ENCODE measurements around the gene HLF. TPM values are rescaled to one million over a fixed set of nuclear protein-coding genes. Genes with fewer than 3 reads are reported as not detected.
A peak's percentile ranks its signal among the peaks of the same experiment; 100 is the strongest.

The HLF gene, protein sequence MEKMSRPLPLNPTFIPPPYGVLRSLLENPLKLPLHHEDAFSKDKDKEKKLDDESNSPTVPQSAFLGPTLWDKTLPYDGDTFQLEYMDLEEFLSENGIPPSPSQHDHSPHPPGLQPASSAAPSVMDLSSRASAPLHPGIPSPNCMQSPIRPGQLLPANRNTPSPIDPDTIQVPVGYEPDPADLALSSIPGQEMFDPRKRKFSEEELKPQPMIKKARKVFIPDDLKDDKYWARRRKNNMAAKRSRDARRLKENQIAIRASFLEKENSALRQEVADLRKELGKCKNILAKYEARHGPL
- not detected in 2 replicates for total RNA-seq

DNA sequence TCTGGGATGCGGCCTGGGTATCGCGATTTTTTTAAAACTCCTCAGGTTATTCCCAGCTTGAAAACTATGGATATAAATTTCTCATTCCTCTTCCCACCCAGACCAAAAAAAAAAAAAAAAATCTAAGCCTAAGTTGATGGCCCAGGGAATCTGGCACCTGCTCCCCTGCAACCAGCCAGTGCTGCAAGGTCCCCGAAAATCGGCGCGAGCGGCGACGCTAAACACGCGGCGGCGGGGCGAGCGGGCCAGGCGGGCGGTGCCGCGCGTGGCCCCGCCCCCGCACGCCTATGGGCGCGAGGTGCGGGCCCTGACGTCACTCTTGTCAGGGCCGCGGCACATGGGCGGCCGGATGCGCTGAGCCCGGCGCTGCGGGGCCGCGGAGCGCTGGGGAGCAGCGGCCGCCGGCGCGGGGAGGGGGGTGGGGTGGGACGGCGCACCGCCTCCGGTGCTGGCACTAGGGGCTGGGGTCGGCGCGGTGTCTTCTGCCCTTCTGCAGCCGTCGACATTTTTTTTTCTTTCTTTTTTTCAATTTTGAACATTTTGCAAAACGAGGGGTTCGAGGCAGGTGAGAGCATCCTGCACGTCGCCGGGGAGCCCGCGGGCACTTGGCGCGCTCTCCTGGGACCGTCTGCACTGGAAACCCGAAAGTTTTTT is at the start of gene HLF:
Gene HLF, plus strand, starts transcription at position 316 of the 654 bp plus-strand sequence. CDS start 525 bp downstream, outside the sequence.
- DNase-seq (ENCODE audit: low read depth in 2 of 2): peak; percentile 34 to 72

DNA sequence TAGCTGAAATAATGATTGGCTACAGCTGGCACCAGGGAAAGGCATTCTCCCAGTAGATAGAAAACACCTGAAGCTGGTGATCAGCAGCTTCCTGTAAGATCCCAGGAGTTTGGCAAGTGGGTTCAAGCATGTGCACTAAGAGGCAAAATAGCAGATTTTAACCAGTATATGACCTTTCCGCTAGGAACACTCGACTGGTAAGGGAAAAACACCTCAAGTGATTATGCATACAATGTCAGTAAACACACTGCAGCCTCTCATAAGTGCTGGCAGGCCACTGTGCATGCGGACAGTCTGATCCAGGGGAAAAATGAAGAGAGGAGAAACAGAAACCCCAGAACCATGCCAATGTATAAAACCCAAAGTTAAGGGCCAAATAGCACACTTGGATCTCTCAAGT is 49.0 kb upstream of the HLF start:
- DNase-seq (ENCODE audit: low read depth in 2 of 2): no peak

DNA sequence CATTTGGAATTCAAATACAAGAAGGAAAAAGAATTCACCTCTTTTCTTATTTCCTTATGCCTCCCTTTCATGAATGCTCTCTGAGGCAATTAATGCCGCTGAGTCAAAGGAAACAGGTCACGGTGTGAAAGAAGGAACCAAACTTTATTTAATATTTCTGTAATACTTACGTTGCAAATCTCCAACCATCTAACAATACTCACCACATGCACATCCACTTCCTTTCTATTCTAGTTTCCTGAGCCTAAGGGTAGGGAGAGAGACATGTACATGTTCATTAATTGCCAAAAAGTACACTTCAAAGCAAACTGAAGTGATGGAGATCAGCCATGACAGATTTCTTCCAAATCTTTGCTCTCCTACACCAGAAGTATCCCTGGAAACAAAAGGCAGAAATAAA is 47.9 kb upstream of the HLF start:
- no peak for DNase-seq (ENCODE audit: low read depth in 2 of 2)

DNA sequence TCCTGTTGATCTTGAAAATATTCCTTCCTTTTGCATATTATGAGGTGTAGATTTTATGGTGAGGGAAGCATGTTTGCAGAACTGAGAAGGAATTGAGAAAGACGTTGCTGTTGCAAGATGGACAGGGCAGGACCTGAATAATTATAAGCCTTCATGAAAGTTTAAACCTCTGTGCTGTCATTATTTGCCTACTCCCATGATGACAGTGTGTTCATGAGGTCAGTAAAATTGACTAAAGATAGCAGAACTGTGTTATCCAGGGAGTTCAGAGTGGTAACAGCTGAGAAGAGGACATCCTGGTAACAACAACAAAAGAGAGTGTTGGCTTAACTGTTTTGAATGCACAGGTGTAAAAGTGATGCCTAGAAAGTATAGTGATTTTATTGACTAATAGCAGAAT is 45.3 kb upstream of the HLF start:
- no peak for DNase-seq (ENCODE audit: low read depth in 2 of 2)

DNA sequence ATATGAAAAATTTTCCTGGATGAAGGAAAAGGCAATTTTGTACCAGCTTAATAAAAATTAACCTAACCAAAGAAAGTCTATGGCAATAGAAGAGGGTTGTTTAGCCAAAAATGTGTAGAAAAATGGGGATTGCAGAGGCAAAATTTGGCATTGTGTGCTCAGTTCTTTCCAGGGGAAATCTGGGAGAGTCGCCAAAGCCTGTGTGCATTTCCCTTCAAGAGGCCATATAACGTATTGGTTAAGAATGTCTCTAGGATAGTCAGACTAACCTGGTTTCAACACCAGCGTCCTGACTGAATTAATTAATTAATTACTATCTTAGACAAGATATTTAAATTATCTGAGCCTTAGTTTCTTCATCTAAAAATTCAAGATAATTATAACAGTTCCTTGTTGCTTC is 44.8 kb upstream of the HLF start:
- no peak for DNase-seq (ENCODE audit: low read depth in 2 of 2)

DNA sequence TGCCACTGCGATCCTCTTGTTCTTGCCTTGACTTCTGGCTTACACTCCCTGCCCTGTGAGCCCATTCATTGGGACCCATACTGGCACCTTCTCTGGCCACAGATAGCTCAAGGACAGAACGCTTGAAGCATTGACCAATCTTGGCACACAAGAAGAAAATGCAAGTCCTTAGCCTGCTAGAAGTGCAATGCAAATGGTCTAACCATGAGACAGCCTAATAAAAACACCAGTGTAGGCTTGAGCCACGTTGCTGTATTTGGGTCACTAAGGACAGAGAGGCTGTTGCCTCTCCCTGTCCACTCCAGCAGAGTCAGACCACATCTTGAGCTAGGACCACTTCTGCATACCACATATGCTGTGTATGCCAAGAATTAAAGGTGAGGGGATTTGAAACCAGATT is 41.2 kb upstream of the HLF start:
- no peak for DNase-seq (ENCODE audit: low read depth in 2 of 2)

DNA sequence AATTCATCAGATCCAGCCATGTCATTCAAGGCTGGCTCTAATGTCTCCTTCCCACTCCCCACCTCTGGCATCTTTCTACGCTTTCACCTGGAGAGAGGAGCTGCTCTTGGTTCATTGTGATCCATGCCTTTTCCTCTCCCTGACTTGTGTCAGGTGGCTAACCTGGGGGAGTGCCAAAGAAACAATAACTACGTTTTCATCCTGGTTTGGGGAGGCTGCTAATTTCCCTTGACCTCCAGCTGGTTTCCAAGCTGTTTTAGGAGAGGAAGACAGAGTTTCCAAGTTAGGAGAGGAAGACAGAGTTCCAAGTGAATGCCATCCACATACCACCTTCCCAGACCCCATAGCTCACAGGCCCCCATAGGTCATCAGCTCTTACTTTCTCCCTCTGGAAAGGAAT is 40.0 kb upstream of the HLF start:
- no peak for DNase-seq (ENCODE audit: low read depth in 2 of 2)

DNA sequence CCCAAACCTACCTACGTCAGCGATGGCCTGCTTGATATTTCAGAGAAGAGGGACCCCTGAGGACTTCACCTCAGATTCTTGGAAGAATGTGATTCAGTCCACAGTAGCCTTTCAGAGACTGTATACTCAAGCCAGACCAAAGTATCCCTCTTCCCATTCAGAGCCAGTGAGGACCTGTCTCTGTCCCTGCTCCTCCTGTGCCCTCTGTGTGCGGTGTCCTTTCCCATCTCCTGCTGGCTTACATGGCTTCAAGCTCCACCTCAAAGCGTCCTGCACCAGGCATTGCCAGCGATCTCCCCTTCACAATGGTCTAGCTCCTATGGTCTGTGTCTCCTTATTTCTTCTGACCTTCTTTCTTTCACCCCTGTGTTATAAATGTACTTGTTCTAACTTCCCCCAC is 39.5 kb upstream of the HLF start:
- DNase-seq (ENCODE audit: low read depth in 2 of 2): no peak

DNA sequence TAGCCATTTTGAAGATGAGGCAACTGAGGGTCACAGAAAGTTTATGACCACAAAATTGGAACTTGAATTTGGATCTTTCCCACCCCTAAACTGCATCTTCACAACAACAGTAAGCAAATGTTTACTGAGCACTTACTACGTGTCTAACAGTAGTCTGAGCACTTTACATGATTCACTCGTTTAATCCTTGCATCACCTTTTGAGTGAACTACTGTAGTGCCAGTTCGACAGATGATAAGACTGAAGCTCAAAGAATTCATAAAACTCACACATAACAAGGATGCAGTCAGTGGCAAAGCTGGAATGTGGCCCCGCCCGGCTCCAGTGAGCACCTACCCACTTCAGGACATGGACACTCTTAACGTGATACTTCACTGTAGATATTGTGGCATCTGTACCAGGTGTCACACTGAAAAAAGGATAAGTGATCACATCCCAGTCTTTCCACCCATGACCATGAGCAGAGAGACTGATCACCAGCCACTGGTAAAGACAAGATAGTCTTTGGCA is 36.0 kb upstream of the HLF start:
- no peak for DNase-seq (ENCODE audit: low read depth in 2 of 2)

DNA sequence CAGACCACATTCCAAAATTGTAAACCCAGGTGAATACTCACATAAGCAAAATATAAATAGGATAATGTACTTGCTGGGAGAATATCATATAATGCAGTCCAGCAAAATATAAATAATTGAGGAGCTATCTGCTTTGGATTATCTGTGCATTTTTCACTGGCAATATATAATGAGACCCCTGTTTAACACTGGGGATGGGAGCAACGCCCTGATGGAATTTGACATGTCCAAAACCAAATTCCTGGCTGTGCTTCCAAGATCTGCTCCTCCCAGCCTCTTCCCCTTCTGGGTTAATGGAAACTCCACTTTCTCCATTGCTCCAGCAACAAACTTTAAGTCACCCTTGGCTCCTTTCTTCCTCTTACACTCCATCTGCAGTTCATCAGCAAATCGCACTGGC is 35.5 kb upstream of the HLF start:
- no peak for DNase-seq (ENCODE audit: low read depth in 2 of 2)

DNA sequence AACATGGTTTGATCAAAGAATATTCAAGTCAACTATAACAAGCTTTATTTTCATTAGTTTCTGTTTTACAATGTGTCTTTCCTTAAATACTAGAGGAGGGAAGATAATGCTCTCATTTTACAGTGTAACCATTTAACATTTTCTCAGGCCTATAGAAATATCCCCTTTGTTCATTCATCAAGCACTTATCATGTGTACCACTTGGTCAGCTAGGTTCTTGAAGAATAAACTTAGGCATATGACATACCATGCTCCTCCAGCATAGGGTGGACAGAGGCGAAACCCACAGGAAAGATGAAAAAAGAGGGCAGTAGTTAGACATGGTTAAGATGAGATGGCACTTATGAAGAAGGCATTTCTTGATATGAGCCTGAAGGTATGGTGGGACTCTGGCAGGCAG is 34.0 kb upstream of the HLF start:
- no peak for DNase-seq (ENCODE audit: low read depth in 2 of 2)

DNA sequence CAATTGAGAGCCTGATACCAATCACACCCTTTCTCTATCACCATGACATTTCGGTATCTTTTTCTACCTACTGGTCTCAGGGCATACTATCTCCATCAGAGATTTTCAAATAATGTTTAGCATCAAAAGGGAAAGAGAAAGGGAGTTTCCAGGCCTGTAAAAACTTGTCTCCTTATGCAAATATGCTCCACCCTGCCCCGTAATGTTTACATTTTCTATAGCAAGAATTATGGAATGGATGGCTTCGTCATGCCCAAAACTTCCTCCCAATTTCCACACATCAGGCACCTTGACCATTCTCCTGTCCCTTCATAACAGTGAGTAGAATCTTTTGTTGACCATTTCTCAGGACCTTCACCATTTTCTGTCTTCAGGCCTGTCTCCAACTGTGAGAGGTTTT is 30.9 kb upstream of the HLF start:
- no peak for DNase-seq (ENCODE audit: low read depth in 2 of 2)

DNA sequence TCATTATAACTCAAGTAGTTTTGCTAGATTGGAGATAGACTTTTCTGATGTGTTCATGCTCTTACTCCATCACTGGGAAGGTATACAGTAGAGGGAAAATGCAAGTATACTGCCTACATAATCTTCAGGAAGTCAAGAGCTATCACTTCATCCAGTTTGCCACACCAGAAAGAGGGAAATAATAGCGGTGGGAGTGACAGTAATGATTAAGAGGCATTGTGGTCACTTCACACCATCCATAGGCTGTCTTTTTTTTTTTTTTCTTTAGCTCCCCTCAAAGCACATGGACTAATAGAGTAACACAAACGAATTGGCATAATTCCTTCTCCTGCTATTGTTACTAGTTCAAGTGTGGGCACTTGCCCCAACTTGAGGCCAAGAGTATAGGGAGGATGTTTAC is 28.4 kb upstream of the HLF start:
- DNase-seq (ENCODE audit: low read depth in 2 of 2): no peak

DNA sequence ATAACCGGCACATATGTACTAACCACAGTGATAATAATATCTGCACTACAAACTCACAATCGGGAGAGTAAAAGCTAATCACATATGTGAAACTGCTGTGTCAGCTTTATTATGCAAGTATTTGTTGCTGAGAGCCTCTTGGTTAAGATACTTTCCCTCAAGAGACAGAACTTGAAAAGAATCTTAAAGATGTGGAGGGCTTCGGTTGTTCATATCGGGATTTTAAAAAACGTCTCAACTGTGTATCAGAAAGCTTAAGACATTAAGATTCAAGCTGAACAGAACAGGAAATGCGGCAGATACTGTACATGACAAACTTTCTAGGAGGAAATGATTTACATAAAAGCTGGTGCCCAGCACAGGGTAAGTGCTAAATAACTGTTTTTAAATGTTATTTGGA is 27.5 kb upstream of the HLF start:
- DNase-seq (ENCODE audit: low read depth in 2 of 2): no peak

DNA sequence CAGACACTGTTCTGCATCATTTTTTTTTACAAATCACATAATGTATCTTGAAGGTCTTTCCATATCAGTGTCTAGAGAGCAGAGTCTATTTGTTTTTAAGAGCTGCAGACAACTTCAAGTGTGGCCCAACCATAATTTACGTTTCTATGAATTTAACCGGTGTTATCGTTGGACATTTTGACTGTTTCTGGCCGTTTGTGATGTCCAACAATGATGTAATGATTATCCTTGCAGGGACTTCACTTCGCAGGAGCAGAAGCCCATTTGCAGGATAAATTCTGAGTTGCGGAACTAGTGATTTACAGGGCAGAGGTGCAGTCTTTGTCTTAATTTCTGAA is 26.9 kb upstream of the HLF start:
- DNase-seq (ENCODE audit: low read depth in 2 of 2): no peak

DNA sequence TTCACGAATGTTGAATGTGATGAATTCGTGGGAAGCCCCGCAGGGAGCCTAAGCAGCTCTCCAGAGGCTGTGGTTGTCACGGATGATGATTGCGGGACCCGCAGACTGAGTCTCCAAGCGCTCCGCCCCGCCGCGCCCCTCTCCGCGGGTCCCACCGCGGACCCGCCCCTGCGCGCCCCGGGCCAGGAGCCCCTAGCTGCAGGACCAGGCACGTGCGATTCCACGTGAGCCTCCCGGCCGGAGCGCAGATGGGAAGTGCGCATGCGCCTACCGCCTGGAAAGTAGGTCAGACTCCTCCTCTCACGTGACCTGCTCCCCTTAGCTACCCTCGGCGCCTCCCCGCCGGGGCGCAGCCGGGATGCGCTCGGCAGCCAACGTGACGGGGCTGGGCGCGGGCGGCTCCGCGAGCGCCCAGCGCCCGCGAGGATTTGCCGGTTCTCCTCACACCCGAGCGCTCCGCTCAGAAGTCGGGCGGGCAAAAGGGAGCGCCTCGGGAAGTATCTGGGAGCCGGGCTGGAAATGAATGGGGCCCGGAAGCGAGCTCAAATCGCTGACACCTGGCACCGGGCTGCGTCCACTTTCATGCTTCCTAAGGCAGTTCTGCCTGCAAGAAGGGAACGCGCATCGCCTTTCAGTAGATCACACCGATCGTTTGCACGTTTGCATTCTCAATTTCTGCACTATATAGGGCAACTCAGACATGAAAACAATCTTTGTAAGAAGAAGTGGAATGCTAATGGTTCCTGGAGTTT is 26.4 kb upstream of the HLF start:
- DNase-seq (ENCODE audit: low read depth in 2 of 2): peak; percentile 79 to 83

DNA sequence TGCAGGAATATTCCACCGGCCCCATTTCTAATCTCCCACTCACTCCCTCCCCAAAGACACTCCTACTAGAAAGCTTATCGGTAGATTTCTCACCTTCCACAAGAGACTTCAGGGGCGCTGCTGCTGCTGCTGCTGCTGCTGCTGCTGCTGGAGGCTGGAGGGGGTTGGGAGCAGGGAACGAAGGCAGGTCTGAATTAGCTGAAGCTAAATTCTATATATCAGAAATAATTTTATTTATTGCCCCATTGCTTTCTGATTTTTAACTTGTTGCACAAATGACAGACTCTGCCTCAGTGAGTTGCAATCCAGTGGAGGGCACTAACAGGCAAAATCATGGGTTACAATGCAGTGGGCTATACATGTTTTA is 25.8 kb upstream of the HLF start:
- DNase-seq (ENCODE audit: low read depth in 2 of 2): peak in 1 of 2 donors; percentile 3

DNA sequence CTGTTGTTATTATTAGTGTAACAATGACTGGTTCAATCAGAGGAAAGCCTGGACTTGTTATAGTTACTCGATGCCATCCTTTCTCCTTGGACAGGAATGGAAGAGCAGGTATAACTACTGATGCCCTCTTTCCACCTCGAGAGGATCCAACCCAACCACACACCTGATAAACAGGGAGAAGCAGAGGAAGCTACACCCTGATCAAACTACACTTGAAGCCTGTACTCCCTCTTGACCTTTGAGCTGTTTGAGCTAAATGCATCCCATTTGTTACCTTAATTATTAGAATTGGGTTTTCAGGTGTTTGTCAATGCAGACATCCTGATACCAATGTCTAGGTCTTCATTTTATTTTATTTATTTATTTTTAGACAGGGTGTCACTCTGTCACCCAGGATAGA is 23.7 kb upstream of the HLF start:
- no peak for DNase-seq (ENCODE audit: low read depth in 2 of 2)

DNA sequence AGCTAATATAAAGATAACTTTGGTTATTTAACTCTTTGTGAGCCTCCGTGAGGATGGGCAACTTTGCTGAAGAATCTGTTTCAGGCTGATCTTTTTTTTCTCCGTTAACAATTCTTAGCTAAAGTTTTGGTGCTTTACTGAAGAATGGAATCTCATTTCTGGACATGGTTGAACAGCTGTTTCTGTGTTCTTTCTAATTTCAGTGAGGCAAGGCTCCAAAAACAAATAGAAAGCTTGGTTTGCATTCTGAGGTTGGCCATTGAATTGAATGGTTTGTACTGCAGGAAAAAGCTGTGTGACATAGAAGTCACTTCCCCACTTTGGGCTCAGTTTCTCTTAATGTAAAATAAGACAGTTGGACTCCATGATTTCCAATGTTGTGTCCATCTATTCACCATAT is 22.3 kb upstream of the HLF start:
- no peak for DNase-seq (ENCODE audit: low read depth in 2 of 2)

DNA sequence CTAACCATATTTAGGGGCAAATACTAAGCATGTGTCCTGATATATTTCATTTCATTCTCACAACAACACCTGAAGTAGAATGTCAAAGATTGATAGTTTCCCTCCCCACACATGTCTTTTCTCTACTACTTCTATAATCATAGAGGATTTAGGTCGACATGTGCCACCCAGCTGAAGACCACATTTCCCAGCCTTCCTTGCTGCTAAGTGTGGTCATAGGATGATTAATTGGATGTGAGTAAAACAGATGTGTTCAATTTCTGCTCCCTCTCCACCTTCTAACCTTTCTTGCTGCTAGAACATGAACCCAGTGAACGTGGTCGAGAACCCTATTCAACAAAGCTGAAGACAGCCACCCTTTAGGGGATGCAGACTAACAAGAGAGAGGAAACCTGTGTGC is 18.8 kb upstream of the HLF start:
- no peak for DNase-seq (ENCODE audit: low read depth in 2 of 2)

DNA sequence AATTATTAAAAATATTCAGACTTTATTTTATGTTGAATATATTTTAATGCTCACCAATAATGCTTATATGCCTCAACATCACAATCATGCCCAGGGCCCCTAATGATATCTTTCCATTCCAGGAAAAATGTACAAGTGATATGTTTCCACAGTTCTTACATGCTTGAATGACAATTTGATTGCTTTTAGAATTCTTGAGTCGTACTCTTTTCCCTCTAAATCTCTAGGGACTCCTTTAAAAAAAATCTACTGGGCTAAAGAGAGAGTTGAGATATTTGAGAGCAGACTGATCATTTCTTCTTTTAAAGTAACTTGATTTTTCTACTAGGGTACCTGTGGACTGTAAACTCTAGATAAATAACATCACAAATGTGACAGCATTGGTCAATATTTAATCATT is 18.2 kb upstream of the HLF start:
- DNase-seq (ENCODE audit: low read depth in 2 of 2): no peak

DNA sequence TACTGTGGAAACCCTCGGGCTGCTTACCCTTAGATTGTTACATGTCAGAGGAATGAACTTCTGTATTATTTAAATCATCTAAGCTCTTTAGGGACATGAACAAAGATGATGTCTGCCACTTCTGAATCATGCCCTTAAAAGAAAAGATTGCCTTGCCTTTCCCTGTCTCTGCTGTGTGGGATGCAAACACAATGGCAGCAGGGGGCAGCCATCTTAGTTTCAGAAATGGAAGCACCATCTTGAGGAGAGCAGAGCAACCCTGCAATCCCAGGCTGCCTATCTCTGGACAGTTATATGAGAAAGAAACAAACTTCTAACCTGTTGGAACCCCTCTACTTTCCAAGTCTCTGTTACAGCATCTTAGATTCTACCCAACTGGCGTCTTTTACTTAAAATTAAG is 16.7 kb upstream of the HLF start:
- no peak for DNase-seq (ENCODE audit: low read depth in 2 of 2)

DNA sequence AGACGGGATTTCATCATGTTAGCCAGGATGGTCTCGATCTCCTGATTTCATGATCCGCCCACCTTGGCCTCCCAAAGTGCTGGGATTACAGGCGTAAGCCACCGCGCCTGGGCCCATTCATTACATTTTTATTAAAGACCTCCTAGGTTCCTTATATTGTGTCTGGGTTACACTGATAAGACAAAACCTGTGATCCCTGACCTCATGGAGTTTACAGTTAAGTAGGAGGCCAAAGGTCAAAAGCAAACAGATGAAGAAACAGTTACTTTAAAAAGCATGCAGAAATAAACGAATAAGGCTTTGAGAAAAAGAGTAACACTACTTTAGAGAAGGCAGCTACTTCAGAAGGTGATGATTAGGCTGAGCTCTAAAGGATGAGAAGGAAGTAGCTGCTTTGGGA is 14.9 kb upstream of the HLF start:
- no peak for DNase-seq (ENCODE audit: low read depth in 2 of 2)
